Activated T-cell treated with anti-CD3 and anti-CD28 coated beads for 48 hours (primary cell): ENCODE results near the gene CYTH3.

Experiments used
- DNase-seq: peaks from one replicate; pipeline ENCODE4 v3.0.0-alpha.2; 2020; ENCODE audit warnings: low read depth

CYTH3 gene

GRCh38 chr7:6149996-6150395 is 122.4 kb downstream of the CYTH3 start:
- no peak for DNase-seq

- no peak for DNase-seq
Measured at GRCh38 chr7:6148724-6149360, 123.6 kb downstream of the CYTH3 start.

- DNase-seq: no peak
Measured at GRCh38 chr7:6147627-6148026, 124.8 kb downstream of the CYTH3 start.

- DNase-seq: no peak
Measured at GRCh38 chr7:6146666-6147065, 125.8 kb downstream of the CYTH3 start.

- DNase-seq: no peak
Measured at GRCh38 chr7:6143997-6144396, 128.4 kb downstream of the CYTH3 start.

- no peak for DNase-seq
Measured at GRCh38 chr7:6142871-6143380, 129.5 kb downstream of the CYTH3 start.

GRCh38 chr7:6139189-6139996 is 133.0 kb downstream of the CYTH3 start:
- DNase-seq: no peak

GRCh38 chr7:6136475-6136874 is 135.9 kb downstream of the CYTH3 start:
- no peak for DNase-seq

GRCh38 chr7:6133249-6133648 is 139.2 kb downstream of the CYTH3 start:
- no peak for DNase-seq

GRCh38 chr7:6130007-6130587 is 142.3 kb downstream of the CYTH3 start:
- DNase-seq: no peak

GRCh38 chr7:6128205-6128604 is 144.2 kb downstream of the CYTH3 start:
- no peak for DNase-seq

- no peak for DNase-seq
Measured at GRCh38 chr7:6127110-6127490, 145.3 kb downstream of the CYTH3 start.

- DNase-seq: no peak
Measured at GRCh38 chr7:6123843-6124242, 148.6 kb downstream of the CYTH3 start.

GRCh38 chr7:6121141-6121540 is 151.3 kb downstream of the CYTH3 start:
- DNase-seq: no peak

- no peak for DNase-seq
Measured at GRCh38 chr7:6117533-6117932, 154.9 kb downstream of the CYTH3 start.

- no peak for DNase-seq
Measured at GRCh38 chr7:6116211-6116610, 156.2 kb downstream of the CYTH3 start.
